Heart right ventricle (tissue), 16 donors: ENCODE results near the gene RNF19B. TPM values are rescaled to one million over a fixed set of nuclear protein-coding genes. Genes with fewer than 3 reads are reported as not detected.

Experiments
- ATAC-seq, 8 donors: fragments of 200-7000 bp; cut with Tn5 transposase; one replicate each; pipeline ENCODE4 v1.9.1; 2020; ENCODE audit warnings: mild to moderate bottlenecking in 8 of 8, moderate library complexity in 8 of 8, moderate number of reproducible peaks in 1 of 8
- DNase-seq, 2 donors: peaks; one replicate each; pipeline ENCODE4 v3.0.0-alpha.2; 2020
- H3K27ac ChIP-seq, 10 donors: fragments of 200-600 bp; sonication (generic) in 2 of 10; one replicate each; pipeline versions ENCODE4 v1.5.0 to v1.8.0; 2020 to 2022; ENCODE audit warnings: mild to moderate bottlenecking in 3 of 10
- H3K27me3 ChIP-seq, 7 donors: fragments of 200-600 bp; one replicate each; pipeline ENCODE4 v1.8.0; 2021 to 2022; ENCODE audit warnings: mild to moderate bottlenecking in 2 of 7
- H3K36me3 ChIP-seq, 9 donors: fragments of 200-600 bp; sonication (generic) in 1 of 9; one replicate each; pipeline versions ENCODE4 v1.5.0 to v1.8.0; 2020 to 2022; ENCODE audit warnings: mild to moderate bottlenecking in 2 of 9
- H3K4me1 ChIP-seq, 9 donors: fragments of 200-600 bp; sonication (generic) in 1 of 9; one replicate each; pipeline versions ENCODE4 v1.5.0 to v1.8.0; 2020 to 2022; ENCODE audit warnings: mild to moderate bottlenecking in 4 of 9
- H3K4me3 ChIP-seq, 10 donors: fragments of 200-600 bp; sonication (generic) in 2 of 10; one replicate each; pipeline versions ENCODE4 v1.5.0 to v1.8.0; 2020 to 2022; ENCODE audit warnings: mild to moderate bottlenecking in 7 of 10, moderate library complexity in 2 of 10
- H3K9me3 ChIP-seq, 11 donors: fragments of 200-600 bp in 10 of 11; sonication (generic) in 2 of 11; one replicate each; pipeline versions ENCODE4 v1.5.0 to v1.8.0; 2013 to 2022; ENCODE audit warnings: mild to moderate bottlenecking in 2 of 11, control low read depth in 1 of 11, moderate library complexity in 1 of 11
- CTCF ChIP-seq, 9 donors: fragments of 200-600 bp; sonication (generic) in 2 of 9; IDR thresholded peaks; one replicate each; pipeline versions ENCODE4 v1.5.0 to v1.8.0; 2021 to 2022; ENCODE audit warnings: antibody characterized with exemption in 9 of 9, mild to moderate bottlenecking in 5 of 9, moderate library complexity in 1 of 9
- WGBS, 2 donors: extraction: QIAGEN DNeasy Blood & Tissue Kit; methylation state at CpG; one replicate each; pipeline ENCODE4 v1.1.7; 2013; ENCODE audit warnings: inconsistent platforms in 1 of 2; 5-methylcytosine and 5-hydroxymethylcytosine counted together
- intact Hi-C, 10 donors: fragments of 100-400 bp; cut with DNase I; formaldehyde crosslinking; loops; one replicate each; pipeline versions ENCODE4 v1.11.1 to v1.14.2; 2022
- polyA plus RNA-seq, 2 donors: library from polyadenylated mRNA; stranded (reverse); fragments of 200-250 nt; gene quantifications; one replicate each; pipeline ENCODE4 v1.2.3, GENCODE V29; 2013
- total RNA-seq, 10 donors: library from RNA; stranded (reverse); fragmentation: NEBNext Ultra II Directional in 3 of 10; extraction: Animal tissue kit (Norgen Biotek cat#: 25700) in 3 of 10; gene quantifications; one replicate each; pipeline versions ENCODE4 v1.2.1 to v1.2.4, GENCODE V29; 2021 to 2023
- donor health status: Arrhythmogenic right ventricular cardiomyopathy.
- donor health status: ischemic (EF 13 %, LVEDD 7.1; RV severe dilation, severe dysfunction).
- donor health status: healthy with polysubstance abuse.
- donor health status: DM: no; HTN: yes; CAD: no.
- donor health status: DM: no; HTN: no; CAD: no.
- donor health status: ischemic (EF 25% LVEDD 6.9; RV normal size, moderate dysfunction).
- donor health status: ischemic (EF 25% LVEDD 5.7; RV mildly dilated, moderate dysfunction).
- donor health status: healthy.
- donor health status: DM: yes; HTN: yes; CAD: no.
- donor health status: Ischemic cardiomyopathy.
- donor health status: ischemic (EF 35%, LVEDD 5.7; RV mildly dilated, moderate dysfunction).
- donor health status: nonischemic (EF 11% LVEDD 7.7; RV severe dilation, severe dysfunction).
- donor health status: DM: yes; HTN: yes; CAD: no.
- donor health status: PGD.
- donor health status: ischemic (EF 29% LVEDD 5.4; RV normal size, mild dysfunction).
- donor health status: nonischemic (EF 23%, LVEDD 6.1; RV moderate dilation, normal function).

Gene RNF19B
- total and polyA plus RNA-seq, 12 donors, result 1.1 to 36.9 (median 13.2) TPM

- Histone ChIP-seq H3K27ac (no peak overlapping the region), H3K4me1 (peaks cover 2 to 22% (median 17%) of the 10 kb centered on the region in 9 donors), H3K9me3 (no peaks in the 10 kb centered on the region), H3K4me3 (no peak overlapping the region), H3K36me3 (no peaks in the 10 kb centered on the region), H3K27me3 (peaks cover 0 to 56% (median 14%) of the 10 kb centered on the region in 7 donors)
- TF ChIP-seq CTCF (IDR thresholded peaks at IDR 0.05), result no peak
- intact Hi-C loops, result no loop called here
- ATAC-seq (no peak), DNase-seq (no peak)
- WGBS, 2 donors, result 92% methylated on average over 9 of the region's 9 CpGs
Observed at GRCh38 chr1:32898056-32898455, 66.6 kb downstream of the RNF19B start.

- intact Hi-C loops, result no loop called here
- DNase-seq, result no peak
- H3K4me3 ChIP-seq, result no peak overlapping the region
- WGBS, 2 donors, result 79 to 82% methylated on average over 11 of the region's 11 CpGs
- no peak for ATAC-seq
- peaks cover 2 to 22% (median 17%) of the 10 kb centered on the region in 9 donors for H3K4me1 ChIP-seq
- H3K9me3 ChIP-seq, result no peaks in the 10 kb centered on the region
- H3K27me3 ChIP-seq, result peaks cover 6 to 58% (median 20%) of the 10 kb centered on the region in 7 donors
- H3K27ac ChIP-seq, result no peak overlapping the region
- H3K36me3 ChIP-seq, result no peaks in the 10 kb centered on the region
- TF ChIP-seq CTCF (IDR thresholded peaks at IDR 0.05), result no peak
Observed at GRCh38 chr1:32897082-32898049, 67.2 kb downstream of the RNF19B start.

GRCh38 chr1:32896451-32896850, 68.2 kb downstream of the RNF19B start:
- 83 to 87% methylated on average over 5 of the region's 5 CpGs for WGBS, 2 donors
- no peaks in the 10 kb centered on the region for H3K36me3 ChIP-seq
- ATAC-seq (no peak), DNase-seq (no peak)
- no peaks in the 10 kb centered on the region for H3K9me3 ChIP-seq
- no peak overlapping the region for H3K4me3 ChIP-seq
- H3K27ac ChIP-seq, result no peak overlapping the region
- intact Hi-C loops, result no loop called here
- H3K27me3 ChIP-seq, result peaks cover 7 to 58% (median 26%) of the 10 kb centered on the region in 7 donors
- TF ChIP-seq CTCF (IDR thresholded peaks at IDR 0.05), result no peak
- H3K4me1 ChIP-seq, result peaks cover 2 to 20% (median 17%) of the 10 kb centered on the region in 9 donors

GRCh38 chr1:32895325-32896215, 69.0 kb downstream of the RNF19B start:
- peaks cover 7 to 60% (median 35%) of the 10 kb centered on the region in 7 donors for H3K27me3 ChIP-seq
- H3K36me3 ChIP-seq, result no peaks in the 10 kb centered on the region
- no peak overlapping the region for H3K4me3 ChIP-seq
- no peaks in the 10 kb centered on the region for H3K9me3 ChIP-seq
- TF ChIP-seq CTCF (IDR thresholded peaks at IDR 0.05), result no peak
- ATAC-seq (no peak), DNase-seq (no peak)
- WGBS, 2 donors, result 92 to 93% methylated on average over 26 of the region's 26 CpGs
- peaks cover 2 to 16% (median 12%) of the 10 kb centered on the region in 9 donors for H3K4me1 ChIP-seq
- no peak overlapping the region for H3K27ac ChIP-seq
- intact Hi-C loops, result no loop called here
